HEK293 (cell line): ENCODE results near the gene SLC39A7.
A peak's percentile ranks its signal among the peaks of the same experiment; 100 is the strongest.

Experiments
- AEBP2 ChIP-seq: fragments of 450-650 bp; formaldehyde crosslinking; IDR thresholded peaks from 2 replicates; pipeline ENCODE4 v1.5.1; 2016; ENCODE audit warnings: missing biosample characterization, missing genetic modification characterization, borderline replicate concordance
- GLI4 ChIP-seq: fragments of 450-650 bp; formaldehyde crosslinking; IDR thresholded peaks from 2 replicates; pipeline ENCODE4 v1.5.1; 2016; ENCODE audit warnings: missing biosample characterization, missing genetic modification characterization
- KLF16 ChIP-seq: fragments of 450-650 bp; formaldehyde crosslinking; IDR thresholded peaks from 2 replicates; pipeline ENCODE4 v1.5.1; 2017; ENCODE audit warnings: missing biosample characterization, missing genetic modification characterization
- ZBTB21 ChIP-seq: fragments of 450-650 bp; formaldehyde crosslinking; IDR thresholded peaks from 2 replicates; pipeline ENCODE4 v1.5.1; 2017; ENCODE audit warnings: missing biosample characterization, missing genetic modification characterization
- ZBTB44 ChIP-seq: fragments of 450-650 bp; IDR thresholded peaks from 2 replicates; pipeline ENCODE4 v1.5.1; 2018; ENCODE audit warnings: missing biosample characterization, mild to moderate bottlenecking, missing genetic modification characterization
- ZBTB49 ChIP-seq: fragments of 450-650 bp; formaldehyde crosslinking; IDR thresholded peaks from 2 replicates; pipeline ENCODE4 v1.5.1; 2016; ENCODE audit warnings: missing biosample characterization, missing genetic modification characterization, low read depth
- ZBTB6 ChIP-seq: fragments of 450-650 bp; formaldehyde crosslinking; IDR thresholded peaks from 2 replicates; pipeline ENCODE4 v1.5.1; 2017; ENCODE audit warnings: missing biosample characterization, missing genetic modification characterization
- ZBTB7A ChIP-seq: fragments of 450-650 bp; formaldehyde crosslinking; IDR thresholded peaks from 2 replicates; pipeline ENCODE4 v1.5.1; 2016; ENCODE audit warnings: low read depth, missing biosample characterization, missing genetic modification characterization
- ZFHX2 ChIP-seq: fragments of 450-650 bp; formaldehyde crosslinking; conservative IDR thresholded peaks from 2 replicates; pipeline ENCODE4 v1.5.1; 2016; ENCODE audit warnings: missing biosample characterization, missing genetic modification characterization
- ZFP41 ChIP-seq: fragments of 450-650 bp; formaldehyde crosslinking; IDR thresholded peaks from 2 replicates; pipeline ENCODE4 v1.5.1; 2016; ENCODE audit warnings: missing biosample characterization, missing genetic modification characterization, borderline replicate concordance
- ZNF121 ChIP-seq: fragments of 450-650 bp; formaldehyde crosslinking; IDR thresholded peaks from 2 replicates; pipeline ENCODE4 v1.5.1; 2016; ENCODE audit warnings: missing biosample characterization, missing genetic modification characterization
- ZNF138 ChIP-seq: fragments of 450-650 bp; formaldehyde crosslinking; IDR thresholded peaks from 2 replicates; pipeline ENCODE4 v1.5.1; 2016; ENCODE audit warnings: missing biosample characterization, missing genetic modification characterization, borderline replicate concordance
- ZNF169 ChIP-seq: fragments of 450-650 bp; formaldehyde crosslinking; IDR thresholded peaks from 2 replicates; pipeline ENCODE4 v1.5.1; 2016; ENCODE audit warnings: missing biosample characterization, missing genetic modification characterization
- ZNF175 ChIP-seq: fragments of 450-650 bp; formaldehyde crosslinking; IDR thresholded peaks from 2 replicates; pipeline ENCODE4 v1.5.1; 2016; ENCODE audit warnings: missing biosample characterization, missing genetic modification characterization
- ZNF2 ChIP-seq: fragments of 450-650 bp; formaldehyde crosslinking; IDR thresholded peaks from 2 replicates; pipeline ENCODE4 v1.5.1; 2016; ENCODE audit warnings: missing biosample characterization, missing genetic modification characterization
- ZNF211 ChIP-seq: fragments of 450-650 bp; formaldehyde crosslinking; IDR thresholded peaks from 2 replicates; pipeline ENCODE4 v1.5.1; 2016; ENCODE audit warnings: low read depth, missing biosample characterization, missing genetic modification characterization
- ZNF324 ChIP-seq: fragments of 450-650 bp; formaldehyde crosslinking; IDR thresholded peaks from 2 replicates; pipeline ENCODE4 v1.5.1; 2016; ENCODE audit warnings: missing biosample characterization, missing genetic modification characterization
- ZNF398 ChIP-seq: fragments of 450-650 bp; formaldehyde crosslinking; IDR thresholded peaks from 2 replicates; pipeline ENCODE4 v1.5.1; 2017; ENCODE audit warnings: missing biosample characterization, missing genetic modification characterization
- ZNF426 ChIP-seq: fragments of 450-650 bp; formaldehyde crosslinking; IDR thresholded peaks from 2 replicates; pipeline ENCODE4 v1.5.1; 2017; ENCODE audit warnings: missing biosample characterization, missing genetic modification characterization, mild to moderate bottlenecking, inconsistent platforms, moderate library complexity
- ZNF514 ChIP-seq: fragments of 450-650 bp; formaldehyde crosslinking; IDR thresholded peaks from 2 replicates; pipeline ENCODE4 v1.5.1; 2016; ENCODE audit warnings: missing biosample characterization, missing genetic modification characterization
- ZNF610 ChIP-seq: fragments of 450-650 bp; formaldehyde crosslinking; IDR thresholded peaks from 2 replicates; pipeline ENCODE4 v1.5.1; 2016; ENCODE audit warnings: missing biosample characterization, missing genetic modification characterization, borderline replicate concordance
- ZNF621 ChIP-seq: fragments of 450-650 bp; formaldehyde crosslinking; IDR thresholded peaks from 2 replicates; pipeline ENCODE4 v1.5.1; 2017; ENCODE audit warnings: missing biosample characterization, missing genetic modification characterization
- ZNF639 ChIP-seq: fragments of 450-650 bp; formaldehyde crosslinking; IDR thresholded peaks from 2 replicates; pipeline ENCODE4 v1.5.1; 2016; ENCODE audit warnings: missing biosample characterization, missing genetic modification characterization
- ZNF645 ChIP-seq: fragments of 450-650 bp; formaldehyde crosslinking; IDR thresholded peaks from 2 replicates; pipeline ENCODE4; 2016; ENCODE audit warnings: missing biosample characterization, missing genetic modification characterization
- ZNF658 ChIP-seq: fragments of 450-650 bp; formaldehyde crosslinking; IDR thresholded peaks from 2 replicates; pipeline ENCODE4; 2016; ENCODE audit warnings: missing biosample characterization, missing genetic modification characterization
- ZNF660 ChIP-seq: fragments of 450-650 bp; IDR thresholded peaks from 2 replicates; pipeline ENCODE4 v1.5.1; 2018; ENCODE audit warnings: missing biosample characterization, mild to moderate bottlenecking, missing genetic modification characterization
- ZNF777 ChIP-seq: fragments of 450-650 bp; formaldehyde crosslinking; IDR thresholded peaks from 2 replicates; pipeline ENCODE4 v1.5.1; 2017; ENCODE audit warnings: missing biosample characterization, missing genetic modification characterization, borderline replicate concordance
- ZXDB ChIP-seq: fragments of 450-650 bp; formaldehyde crosslinking; IDR thresholded peaks from 2 replicates; pipeline ENCODE4 v1.5.1; 2016; ENCODE audit warnings: missing biosample characterization, missing genetic modification characterization

The SLC39A7 gene

GRCh38 chr6:33208091-33208967 is 7.7 kb downstream of the SLC39A7 start, which contains the start of gene RING1 (continued):
- TF ChIP-seq ZNF211 (tag by site-specific recombination) (no peak), ZNF621 (tag by site-specific recombination) (no peak), KLF16 (tag by site-specific recombination) (no peak), ZNF175 (tag by site-specific recombination) (no peak), ZBTB21 (tag by site-specific recombination) (peak; percentile 77), ZNF138 (tag by site-specific recombination) (no peak), ZNF2 (tag by site-specific recombination) (peak; percentile 67; the same call in 1 of the 2 replicates), AEBP2 (tag by site-specific recombination) (peak; percentile 49; the same call in 1 of the 2 replicates), ZNF777 (tag by site-specific recombination) (no peak), ZNF610 (tag by site-specific recombination) (peak; percentile 58; the same call in 1 of the 2 replicates), ZNF514 (tag by site-specific recombination) (no peak), ZNF121 (tag by site-specific recombination) (no peak), ZNF398 (tag by site-specific recombination) (peak; percentile 83), ZNF169 (no peak), ZFHX2 (peak; percentile 92), ZBTB7A (peak; percentile 93), ZNF660 (peak; percentile 65; the same call in 1 of the 2 replicates), ZNF645 (tag by site-specific recombination) (no peak), ZBTB49 (tag by site-specific recombination) (no peak), ZNF639 (0 out of 2 replicates have a peak, but pooled peaks have one; percentile 49), ZNF426 (tag by site-specific recombination) (no peak), ZBTB6 (tag by site-specific recombination) (no peak), ZFP41 (tag by site-specific recombination) (no peak), ZXDB (tag by site-specific recombination) (peak; percentile 73), ZBTB44 (tag by site-specific recombination) (no peak), GLI4 (tag by site-specific recombination) (peak; percentile 76; the same call in 1 of the 2 replicates), ZNF324 (tag by site-specific recombination) (peak; percentile 49; the same call in 1 of the 2 replicates), ZNF658 (no peak)
